Measurements from ENCODE around the gene RPS24.
"Not testable (repeated sequence)": the region's sequence is repeated elsewhere in the genome, so short reads cannot be mapped to it uniquely, and the experiment has no call there.

Gene RPS24

GRCh38 chr10:78058562-78058961 lies 24.9 kb downstream of the RPS24 start:
- no peak for DNase-seq

DNA sequence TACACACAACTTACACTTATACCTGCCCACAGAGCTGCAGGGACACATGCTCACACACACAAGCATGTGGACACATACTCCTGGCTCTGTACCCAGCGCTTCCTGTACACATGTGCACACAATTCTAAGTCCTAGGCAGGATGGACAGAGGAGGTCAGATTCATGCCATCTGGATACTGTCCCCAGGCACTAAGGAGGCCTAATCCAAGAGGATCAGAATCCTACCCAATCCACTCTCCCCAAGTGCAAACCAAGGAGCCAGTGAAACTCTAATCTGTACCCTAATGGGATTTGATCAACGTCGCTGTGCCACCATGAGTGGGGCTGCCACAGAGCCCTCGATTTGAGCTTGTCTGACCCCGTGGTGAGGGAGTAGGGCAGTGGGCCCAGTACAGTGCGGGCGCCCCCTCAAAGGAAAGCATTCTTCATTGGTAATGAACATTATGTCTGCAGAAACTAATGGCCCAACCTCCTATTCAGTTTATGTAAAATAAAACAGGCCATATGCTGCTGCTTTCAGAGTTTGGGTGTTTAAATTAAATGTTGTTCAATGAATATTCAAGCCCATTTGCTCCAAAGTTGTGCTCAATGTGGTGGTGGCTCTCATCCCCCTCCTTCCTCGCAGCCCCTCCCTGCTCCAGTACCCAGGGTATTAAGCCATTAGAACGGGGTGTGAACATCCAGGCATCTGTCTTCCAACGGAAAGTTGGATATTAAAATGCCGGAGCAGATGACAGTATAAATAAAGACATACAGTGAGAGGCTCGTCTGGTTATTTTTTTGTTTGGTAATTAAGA lies 26.4 kb downstream of the RPS24 start:
- DNase-seq, result no peak

DNA sequence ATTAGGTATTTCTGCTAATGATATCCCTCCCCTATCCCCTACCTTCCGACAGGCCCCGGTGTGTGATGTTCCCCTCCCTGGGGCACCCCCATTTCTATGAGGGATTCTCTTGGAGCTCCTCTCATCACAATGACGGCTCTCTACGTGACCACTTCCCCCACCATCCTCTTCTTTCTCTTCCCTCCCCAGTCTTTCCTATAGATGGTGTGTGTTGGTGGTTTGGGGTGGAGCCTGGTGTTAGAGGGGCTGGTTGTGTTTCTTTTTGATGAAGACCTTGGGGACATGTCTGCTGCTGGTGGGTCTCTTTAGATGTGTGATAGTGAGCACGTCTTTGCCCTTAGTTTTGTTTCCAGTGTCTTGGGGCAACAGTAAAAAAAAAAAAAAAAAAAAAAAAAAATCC lies 28.6 kb downstream of the RPS24 start:
- no peak for DNase-seq

DNA sequence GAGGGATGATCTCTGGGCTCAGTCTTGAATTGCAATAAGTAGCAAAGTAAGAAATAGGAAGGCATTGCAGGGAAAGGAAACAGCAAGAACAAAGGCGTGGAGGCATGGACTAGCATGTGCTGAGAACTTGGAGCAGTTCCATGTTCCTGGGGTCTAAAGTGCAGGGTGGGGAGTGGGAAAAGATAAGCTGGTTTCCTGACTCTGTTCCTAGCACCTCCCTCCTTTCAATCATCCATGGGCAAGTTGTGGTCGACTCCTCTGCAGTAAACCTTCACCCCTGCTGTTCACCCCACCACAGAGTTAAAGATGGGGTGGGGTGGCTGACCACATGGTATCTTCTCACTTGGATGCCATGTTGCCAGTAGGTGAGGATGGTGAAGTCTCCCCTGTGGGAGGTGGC lies 29.6 kb downstream of the RPS24 start:
- no peak for DNase-seq

DNA sequence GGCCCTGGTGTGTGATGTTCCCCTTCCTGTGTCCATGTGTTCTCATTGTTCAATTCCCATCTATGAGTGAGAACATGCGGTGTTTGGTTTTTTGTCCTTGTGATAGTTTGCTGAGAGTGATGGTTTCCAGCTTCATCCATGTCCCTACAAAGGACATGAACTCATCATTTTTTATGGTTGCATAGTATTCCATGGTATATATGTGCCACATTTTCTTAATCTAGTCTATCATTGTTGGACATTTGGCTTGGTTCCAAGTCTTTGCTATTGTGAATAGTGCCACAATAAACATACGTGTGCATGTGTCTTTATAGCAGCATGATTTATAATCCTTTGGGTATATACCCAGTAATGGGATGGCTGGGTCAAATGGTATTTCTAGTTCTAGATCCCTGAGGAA lies 31.3 kb downstream of the RPS24 start:
- DNase-seq, result not testable (repeated sequence)

GRCh38 chr10:78065611-78066010 lies 31.9 kb downstream of the RPS24 start:
- no peak for DNase-seq

- DNase-seq, result no peak
These were observed 32.3 kb downstream of the RPS24 start for GRCh38 chr10:78066012-78066411.

DNA sequence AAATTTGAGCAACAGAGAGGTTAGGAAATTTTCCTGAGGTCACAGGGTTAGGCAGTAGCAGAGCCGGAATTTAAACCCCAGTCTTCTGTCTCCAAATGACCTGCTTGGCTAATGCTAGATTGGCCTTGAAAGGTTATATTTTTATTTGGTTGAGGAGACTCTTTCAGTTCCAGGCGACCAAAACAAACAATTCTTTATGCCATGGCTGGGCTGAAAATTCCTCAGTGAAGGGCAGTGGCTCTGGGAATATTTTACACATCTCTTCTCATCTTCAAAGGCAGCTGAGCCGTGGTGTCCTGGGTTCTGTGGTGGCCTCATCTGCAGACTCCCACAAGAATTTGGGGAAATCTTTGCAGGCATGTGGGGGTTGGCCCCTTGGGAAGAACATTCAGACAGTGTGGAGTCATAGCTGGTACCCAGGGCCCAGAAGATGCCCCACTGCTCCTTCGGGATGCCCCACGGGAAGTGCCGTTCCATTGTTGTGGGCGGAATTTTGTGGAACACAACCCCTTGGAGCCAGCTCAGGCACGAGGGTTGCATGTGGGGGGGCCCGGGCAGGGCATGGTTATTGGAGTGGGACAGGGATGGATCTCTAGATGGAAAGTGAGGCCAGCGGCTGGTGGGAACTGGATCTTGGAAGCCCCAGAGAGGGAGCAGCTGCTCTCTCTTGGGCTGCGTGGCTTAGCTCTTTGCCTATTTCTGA lies 33.2 kb downstream of the RPS24 start:
- DNase-seq, result no peak

- no peak for DNase-seq
These were observed 35.5 kb downstream of the RPS24 start for GRCh38 chr10:78069151-78069550.

DNA sequence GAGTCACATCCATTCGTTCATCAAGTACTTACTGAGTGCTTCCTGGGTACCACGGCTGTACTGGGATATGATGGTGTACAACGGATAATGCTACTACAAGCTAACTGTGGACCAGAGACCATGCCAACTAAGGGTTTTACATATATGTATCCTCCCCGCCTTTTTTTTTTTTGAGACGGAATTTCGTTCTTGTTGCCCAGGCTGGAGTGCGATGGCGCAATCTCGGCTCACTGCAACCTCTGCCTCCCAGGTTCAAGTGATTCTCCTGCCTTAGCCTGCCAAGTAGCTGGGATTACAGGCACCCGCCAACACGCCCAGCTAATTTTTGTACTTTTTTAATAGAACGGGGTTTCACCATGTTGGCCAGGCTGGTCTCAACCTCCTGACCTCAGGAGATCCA lies 36.4 kb downstream of the RPS24 start:
- not testable (repeated sequence) for DNase-seq

GRCh38 chr10:78070726-78071125 lies 37.1 kb downstream of the RPS24 start:
- no peak for DNase-seq

DNA sequence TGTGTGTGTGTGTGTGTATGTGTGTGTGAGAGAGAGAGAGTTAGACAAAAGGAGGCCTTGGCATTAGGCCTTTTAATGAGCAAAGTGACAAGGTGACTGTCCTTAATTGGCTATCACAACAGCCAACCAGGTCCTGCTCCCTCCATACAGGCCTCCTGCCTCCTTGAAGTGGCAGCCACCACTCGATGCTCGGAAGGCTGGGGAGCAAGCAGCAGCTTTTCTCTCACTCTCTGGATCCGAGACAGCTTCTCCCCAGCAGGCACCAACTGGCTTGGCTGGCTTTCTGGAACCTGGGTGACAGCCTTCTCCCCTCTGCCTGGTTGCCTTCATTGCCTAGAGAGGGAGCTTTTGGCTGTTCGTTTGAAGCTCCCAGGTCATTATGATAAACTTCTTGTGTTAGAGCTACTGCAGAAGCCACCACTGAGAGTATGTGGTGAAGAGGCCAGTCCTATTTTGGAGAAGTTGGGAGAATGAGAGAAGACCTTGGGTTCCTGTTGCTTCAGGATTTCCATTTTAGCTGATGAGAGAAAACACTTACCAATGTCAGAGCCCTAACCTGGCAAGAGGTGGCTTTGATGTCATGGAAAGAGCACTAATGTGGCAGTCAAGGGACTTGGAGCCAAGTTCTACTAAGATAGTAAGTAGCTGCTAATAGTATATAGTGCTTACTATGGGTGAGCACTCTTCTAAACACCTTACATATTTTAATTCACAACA lies 37.6 kb downstream of the RPS24 start:
- DNase-seq, result no peak

DNA sequence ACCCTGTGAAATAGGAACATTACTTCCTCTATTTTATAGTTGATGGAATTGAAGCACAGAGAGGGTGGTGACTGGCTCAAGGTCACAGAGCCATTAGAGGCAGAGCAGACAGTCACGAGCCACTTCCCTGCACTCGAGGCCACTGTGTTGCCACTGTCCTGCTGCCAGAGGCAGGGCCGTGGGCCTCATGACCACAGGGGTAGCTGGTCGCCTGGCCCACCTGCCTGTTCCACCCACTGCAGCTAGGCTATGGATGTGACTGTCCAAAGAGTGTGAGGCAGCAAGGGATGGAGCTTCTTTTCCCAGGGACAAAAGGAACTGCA lies 38.2 kb downstream of the RPS24 start:
- no peak for DNase-seq

DNA sequence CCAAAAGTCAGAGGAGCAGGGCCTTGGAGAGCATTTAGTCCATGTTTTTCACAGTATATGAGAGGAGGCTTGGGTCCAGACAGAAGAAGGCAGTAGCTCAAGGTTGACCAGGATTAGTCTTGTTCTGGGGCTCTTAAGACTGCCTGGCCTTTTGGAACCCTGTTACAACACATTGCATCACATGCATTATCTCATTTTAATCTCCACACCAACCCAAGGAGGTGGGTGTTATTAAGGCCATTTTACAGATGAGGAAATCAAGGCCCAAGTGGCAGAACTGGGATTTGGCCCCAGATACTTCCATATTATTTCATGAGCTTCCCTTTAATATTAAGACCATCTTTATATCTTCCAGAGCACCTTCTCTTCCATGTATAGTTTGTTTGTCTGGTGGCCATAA lies 38.8 kb downstream of the RPS24 start:
- DNase-seq, result no peak

DNA sequence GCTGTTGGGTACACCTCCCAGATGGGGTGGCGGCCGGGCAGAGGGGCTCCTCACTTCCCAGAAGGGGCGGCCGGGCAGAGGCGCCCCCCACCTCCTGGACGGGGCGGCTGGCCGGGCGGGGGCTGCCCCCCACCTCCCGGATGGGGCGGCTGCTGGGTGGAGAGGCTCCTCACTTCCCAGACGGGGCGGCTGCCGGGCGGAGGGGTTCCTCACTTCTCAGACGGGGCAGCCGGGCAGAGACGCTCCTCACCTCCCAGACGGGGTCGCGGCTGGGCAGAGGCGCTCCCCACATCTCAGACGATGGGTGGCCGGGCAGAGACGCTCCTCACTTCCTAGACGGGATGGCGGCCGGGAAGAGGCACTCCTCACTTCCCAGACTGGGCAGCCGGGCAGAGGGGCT lies 42.1 kb downstream of the RPS24 start:
- DNase-seq, result not testable (repeated sequence)

- no peak for DNase-seq
These were observed 45.1 kb downstream of the RPS24 start for GRCh38 chr10:78078539-78079330.

- DNase-seq, result no peak
These were observed 45.7 kb downstream of the RPS24 start for GRCh38 chr10:78079411-78079810.

GRCh38 chr10:78081292-78081691 lies 47.6 kb downstream of the RPS24 start:
- no peak for DNase-seq

DNA sequence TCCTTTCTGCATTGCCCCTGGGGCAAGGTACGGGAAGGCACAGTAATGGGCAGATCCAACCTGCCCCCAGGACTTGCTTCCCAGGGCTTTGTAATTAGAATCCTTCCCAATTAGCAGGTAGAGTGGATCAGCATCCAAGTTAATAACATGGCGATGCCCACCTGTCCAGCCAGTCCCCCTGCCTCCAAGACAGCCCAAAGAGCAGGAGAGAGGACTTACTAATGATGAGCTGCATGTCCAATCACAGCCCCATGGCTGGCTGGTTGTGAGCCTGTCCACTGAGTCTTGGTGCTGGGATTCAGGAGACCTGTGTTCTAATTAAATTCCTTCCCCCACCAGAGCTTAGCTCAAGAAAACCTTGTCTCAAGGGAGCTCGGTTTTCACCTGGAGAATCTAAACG lies 49.0 kb downstream of the RPS24 start:
- DNase-seq, result no peak

Data from fibroblast of skin of right biceps (primary cell).